Neural progenitor cell (in vitro differentiated cells): ENCODE measurements around the gene TAMALIN.

Source experiments
- EZH2 ChIP-seq: fragments of 200-600 bp; sonication (generic); IDR thresholded peaks from 2 replicates; pipeline ENCODE4 v1.6.1; 2017; ENCODE audit warnings: antibody characterized with exemption, mild to moderate bottlenecking, moderate library complexity
- EZH2phosphoT487 ChIP-seq: fragments of 200-600 bp; sonication (generic); IDR thresholded peaks from 2 replicates; pipeline ENCODE4 v1.6.1; 2017; ENCODE audit warnings: antibody characterized with exemption
- TF ChIP-seq, protein P1 (sequence below): fragments of 200-600 bp; sonication (generic); IDR thresholded peaks from 2 replicates; pipeline ENCODE4 v1.5.1; 2017; ENCODE audit warnings: antibody characterized with exemption, mild to moderate bottlenecking

GRCh38 chr12:52061470-52062166 is 54.9 kb downstream of the TAMALIN start:
- TF ChIP-seq, protein P1, sequence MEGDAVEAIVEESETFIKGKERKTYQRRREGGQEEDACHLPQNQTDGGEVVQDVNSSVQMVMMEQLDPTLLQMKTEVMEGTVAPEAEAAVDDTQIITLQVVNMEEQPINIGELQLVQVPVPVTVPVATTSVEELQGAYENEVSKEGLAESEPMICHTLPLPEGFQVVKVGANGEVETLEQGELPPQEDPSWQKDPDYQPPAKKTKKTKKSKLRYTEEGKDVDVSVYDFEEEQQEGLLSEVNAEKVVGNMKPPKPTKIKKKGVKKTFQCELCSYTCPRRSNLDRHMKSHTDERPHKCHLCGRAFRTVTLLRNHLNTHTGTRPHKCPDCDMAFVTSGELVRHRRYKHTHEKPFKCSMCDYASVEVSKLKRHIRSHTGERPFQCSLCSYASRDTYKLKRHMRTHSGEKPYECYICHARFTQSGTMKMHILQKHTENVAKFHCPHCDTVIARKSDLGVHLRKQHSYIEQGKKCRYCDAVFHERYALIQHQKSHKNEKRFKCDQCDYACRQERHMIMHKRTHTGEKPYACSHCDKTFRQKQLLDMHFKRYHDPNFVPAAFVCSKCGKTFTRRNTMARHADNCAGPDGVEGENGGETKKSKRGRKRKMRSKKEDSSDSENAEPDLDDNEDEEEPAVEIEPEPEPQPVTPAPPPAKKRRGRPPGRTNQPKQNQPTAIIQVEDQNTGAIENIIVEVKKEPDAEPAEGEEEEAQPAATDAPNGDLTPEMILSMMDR = no peak
- no peak for TF ChIP-seq EZH2
- TF ChIP-seq EZH2phosphoT487 = no peak
